Erythroblast (primary cell): ENCODE measurements around the gene PSMF1.

Experiments
- GATA1 ChIP-seq: IDR thresholded peaks from 2 replicates; pipeline ENCODE4 v1.6.1; 2011; ENCODE audit warnings: low read depth, mild to moderate bottlenecking, control low read depth, low read length, moderate library complexity
- POLR2A ChIP-seq: IDR thresholded peaks from 2 replicates; pipeline ENCODE4 v1.6.1; 2011; ENCODE audit warnings: mild to moderate bottlenecking, low read length

DNA sequence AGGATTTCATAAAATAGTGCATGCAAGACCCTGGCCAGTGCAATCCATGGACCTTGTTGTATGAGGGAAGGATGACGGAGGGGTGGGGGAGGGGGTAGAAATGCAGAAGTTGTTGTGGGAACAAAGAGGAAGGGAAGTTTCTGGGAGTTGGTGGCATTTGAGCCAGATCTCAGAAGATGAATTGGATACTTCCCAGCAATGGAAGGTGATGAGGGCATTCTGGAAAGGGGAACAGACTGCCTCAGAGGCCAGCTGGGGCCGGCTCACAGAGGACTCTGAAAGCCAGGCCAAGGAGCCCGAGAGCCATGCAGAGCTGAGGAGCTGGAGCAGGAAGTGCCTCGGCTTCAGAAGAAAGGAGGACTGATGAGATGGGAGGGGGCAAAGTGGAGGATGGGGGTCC lies 63.7 kb downstream of the PSMF1 start:
- no peak for TF ChIP-seq POLR2A
- TF ChIP-seq GATA1: no peak
